SH-SY5Y (cell line): ENCODE measurements around the gene B4GALT5.

Experiments
- GATA2 ChIP-seq: IDR thresholded peaks from 2 replicates; pipeline ENCODE4 v1.6.1; 2011; ENCODE audit warnings: mild to moderate bottlenecking, low read depth, low read length
- GATA3 ChIP-seq: IDR thresholded peaks from 2 replicates; pipeline ENCODE4 v1.6.1; 2011; ENCODE audit warnings: low read depth, mild to moderate bottlenecking, low read length, moderate library complexity

DNA sequence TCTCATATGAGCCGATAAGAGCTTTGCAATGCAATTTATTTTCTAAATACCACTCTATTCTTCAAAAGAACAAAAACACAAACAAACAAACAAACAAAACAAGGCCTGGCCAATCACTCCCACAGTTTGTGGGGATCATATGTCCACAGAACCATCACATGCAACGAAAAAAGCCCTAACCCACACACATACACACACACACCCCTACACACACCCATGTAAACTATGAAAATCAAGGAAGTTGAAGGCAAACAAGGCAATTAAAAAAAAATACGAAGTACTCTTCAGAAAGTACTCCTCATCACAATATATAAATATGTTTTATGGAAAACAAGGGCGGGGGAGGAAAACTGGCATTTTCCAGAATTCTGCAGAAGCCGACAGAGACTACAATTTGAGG is 79.6 kb downstream of the B4GALT5 start:
- TF ChIP-seq GATA2 (no peak), GATA3 (no peak)
